ENCODE measurements around the gene SLC17A3. TPM values are rescaled to one million over a fixed set of nuclear protein-coding genes. Genes with fewer than 3 reads are reported as not detected.

Gene SLC17A3
- total RNA-seq, 1 experiment from 2014 or later, result not detected

DNA sequence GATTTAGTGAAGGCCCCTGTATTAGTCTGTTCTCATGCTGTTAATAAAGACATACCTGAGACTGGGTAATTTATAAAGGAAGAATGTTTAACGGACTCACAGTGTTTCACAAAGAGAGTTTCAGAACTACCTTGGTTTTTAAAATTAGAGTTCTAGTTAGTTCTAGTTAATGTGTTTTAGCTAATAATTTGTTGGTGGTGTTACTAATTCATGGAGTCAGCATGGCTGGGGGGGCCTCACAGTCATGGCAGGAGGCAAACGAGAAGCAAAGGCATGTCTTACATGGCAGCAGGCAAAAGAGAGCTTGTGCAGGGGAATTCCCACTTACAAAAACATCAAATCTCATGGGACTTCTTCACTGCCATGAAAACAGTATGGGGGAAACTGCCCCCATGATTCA lies 12.0 kb upstream of the SLC17A3 start:
- intact Hi-C loops (cut with micrococcal nuclease; ENCODE audit: unreplicated experiment), result no loop called here
- ChIA-PET POLR2A (no interaction called here), CTCF (no interaction called here)
- H3K27ac ChIP-seq (ENCODE audit: low read length), result no peak overlapping the region
- H3K4me3 ChIP-seq (ENCODE audit: low read depth in 2 of 2, low read length in 2 of 2), result no peak overlapping the region
- H3K27me3 ChIP-seq (ENCODE audit: control insufficient read depth, insufficient read depth, low read length), result peaks cover 3% of the 10 kb centered on the region; the same call in 1 of the 2 replicates
- in situ Hi-C loops (cut with HindIII; ENCODE audit: low pct_unique_long_range_greater_than_20kb, low sequenced_read_pairs), result no loop called here
- no TSS peak for BruUV-seq (replicated peaks)
- TF ChIP-seq SIN3A (IDR thresholded peaks at IDR 0.05; ENCODE audit: borderline replicate concordance, insufficient read depth, low read depth, low read length) (no peak), TCF7L2 (IDR thresholded peaks at IDR 0.05; ENCODE audit: low read depth, low read length) (no peak), POLR2AphosphoS5 (IDR thresholded peaks at IDR 0.05; ENCODE audit: low read depth, low read length) (no peak)
- TF ChIP-seq, protein P1, sequence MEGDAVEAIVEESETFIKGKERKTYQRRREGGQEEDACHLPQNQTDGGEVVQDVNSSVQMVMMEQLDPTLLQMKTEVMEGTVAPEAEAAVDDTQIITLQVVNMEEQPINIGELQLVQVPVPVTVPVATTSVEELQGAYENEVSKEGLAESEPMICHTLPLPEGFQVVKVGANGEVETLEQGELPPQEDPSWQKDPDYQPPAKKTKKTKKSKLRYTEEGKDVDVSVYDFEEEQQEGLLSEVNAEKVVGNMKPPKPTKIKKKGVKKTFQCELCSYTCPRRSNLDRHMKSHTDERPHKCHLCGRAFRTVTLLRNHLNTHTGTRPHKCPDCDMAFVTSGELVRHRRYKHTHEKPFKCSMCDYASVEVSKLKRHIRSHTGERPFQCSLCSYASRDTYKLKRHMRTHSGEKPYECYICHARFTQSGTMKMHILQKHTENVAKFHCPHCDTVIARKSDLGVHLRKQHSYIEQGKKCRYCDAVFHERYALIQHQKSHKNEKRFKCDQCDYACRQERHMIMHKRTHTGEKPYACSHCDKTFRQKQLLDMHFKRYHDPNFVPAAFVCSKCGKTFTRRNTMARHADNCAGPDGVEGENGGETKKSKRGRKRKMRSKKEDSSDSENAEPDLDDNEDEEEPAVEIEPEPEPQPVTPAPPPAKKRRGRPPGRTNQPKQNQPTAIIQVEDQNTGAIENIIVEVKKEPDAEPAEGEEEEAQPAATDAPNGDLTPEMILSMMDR (IDR thresholded peaks at IDR 0.05), result no peak
- TF ChIP-seq, protein P2, sequence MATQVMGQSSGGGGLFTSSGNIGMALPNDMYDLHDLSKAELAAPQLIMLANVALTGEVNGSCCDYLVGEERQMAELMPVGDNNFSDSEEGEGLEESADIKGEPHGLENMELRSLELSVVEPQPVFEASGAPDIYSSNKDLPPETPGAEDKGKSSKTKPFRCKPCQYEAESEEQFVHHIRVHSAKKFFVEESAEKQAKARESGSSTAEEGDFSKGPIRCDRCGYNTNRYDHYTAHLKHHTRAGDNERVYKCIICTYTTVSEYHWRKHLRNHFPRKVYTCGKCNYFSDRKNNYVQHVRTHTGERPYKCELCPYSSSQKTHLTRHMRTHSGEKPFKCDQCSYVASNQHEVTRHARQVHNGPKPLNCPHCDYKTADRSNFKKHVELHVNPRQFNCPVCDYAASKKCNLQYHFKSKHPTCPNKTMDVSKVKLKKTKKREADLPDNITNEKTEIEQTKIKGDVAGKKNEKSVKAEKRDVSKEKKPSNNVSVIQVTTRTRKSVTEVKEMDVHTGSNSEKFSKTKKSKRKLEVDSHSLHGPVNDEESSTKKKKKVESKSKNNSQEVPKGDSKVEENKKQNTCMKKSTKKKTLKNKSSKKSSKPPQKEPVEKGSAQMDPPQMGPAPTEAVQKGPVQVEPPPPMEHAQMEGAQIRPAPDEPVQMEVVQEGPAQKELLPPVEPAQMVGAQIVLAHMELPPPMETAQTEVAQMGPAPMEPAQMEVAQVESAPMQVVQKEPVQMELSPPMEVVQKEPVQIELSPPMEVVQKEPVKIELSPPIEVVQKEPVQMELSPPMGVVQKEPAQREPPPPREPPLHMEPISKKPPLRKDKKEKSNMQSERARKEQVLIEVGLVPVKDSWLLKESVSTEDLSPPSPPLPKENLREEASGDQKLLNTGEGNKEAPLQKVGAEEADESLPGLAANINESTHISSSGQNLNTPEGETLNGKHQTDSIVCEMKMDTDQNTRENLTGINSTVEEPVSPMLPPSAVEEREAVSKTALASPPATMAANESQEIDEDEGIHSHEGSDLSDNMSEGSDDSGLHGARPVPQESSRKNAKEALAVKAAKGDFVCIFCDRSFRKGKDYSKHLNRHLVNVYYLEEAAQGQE (IDR thresholded peaks at IDR 0.05; ENCODE audit: insufficient read depth in 1 of 2, low read depth in 2 of 2, low read length in 1 of 2), result no peak
- ATAC-seq (no peak), DNase-seq (ENCODE audit: low read depth, low spot score) (no peak)
- no peaks in the 10 kb centered on the region for H3K4me1 ChIP-seq (ENCODE audit: control insufficient read depth, insufficient read depth, low read length)
- H3K9me3 ChIP-seq (ENCODE audit: control insufficient read depth, insufficient read depth, low read depth, low read length), result no peaks in the 10 kb centered on the region
- no peaks in the 10 kb centered on the region for H3K36me3 ChIP-seq (ENCODE audit: control insufficient read depth, insufficient read depth, low read length)

DNA sequence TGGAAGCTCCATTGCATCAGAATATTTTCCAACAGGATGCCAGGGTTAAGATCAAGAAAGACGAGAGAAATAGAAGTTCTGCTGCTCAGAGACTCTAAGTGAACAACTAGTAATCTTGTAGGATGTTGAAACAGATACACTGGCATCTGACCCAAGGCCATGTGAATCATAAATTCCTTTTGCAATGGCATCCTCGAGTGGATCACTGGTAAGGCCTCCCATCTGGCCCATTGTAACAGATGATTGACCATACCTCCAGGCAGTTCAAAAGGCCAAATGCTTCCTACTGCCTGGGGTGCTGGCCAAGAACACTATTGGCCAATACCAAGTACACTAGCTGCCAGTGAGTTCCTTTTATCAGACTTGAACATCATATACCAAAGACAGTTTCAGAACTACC lies 9.9 kb upstream of the SLC17A3 start:
- CTCF ChIA-PET, result no interaction called here
- Histone ChIP-seq H3K9me3 (ENCODE audit: control insufficient read depth, insufficient read depth, low read depth, low read length) (no peaks in the 10 kb centered on the region), H3K27me3 (ENCODE audit: control insufficient read depth, insufficient read depth, low read length) (no peaks in the 10 kb centered on the region), H3K36me3 (ENCODE audit: control insufficient read depth, insufficient read depth, low read length) (no peaks in the 10 kb centered on the region), H3K4me3 (ENCODE audit: low read depth in 2 of 2, low read length in 2 of 2) (no peak overlapping the region), H3K27ac (ENCODE audit: low read length) (no peak overlapping the region), H3K4me1 (ENCODE audit: control insufficient read depth, insufficient read depth, low read length) (no peaks in the 10 kb centered on the region)
- DNase-seq (ENCODE audit: low read depth, low spot score), result no peak
- TF ChIP-seq SIN3A (IDR thresholded peaks at IDR 0.05; ENCODE audit: borderline replicate concordance, insufficient read depth, low read depth, low read length) (no peak), POLR2AphosphoS5 (IDR thresholded peaks at IDR 0.05; ENCODE audit: low read depth, low read length) (no peak), TCF7L2 (IDR thresholded peaks at IDR 0.05; ENCODE audit: low read depth, low read length) (no peak)
- TF ChIP-seq, protein P2 (IDR thresholded peaks at IDR 0.05; ENCODE audit: insufficient read depth in 1 of 2, low read depth in 2 of 2, low read length in 1 of 2), result no peak
- TF ChIP-seq, protein P1 (IDR thresholded peaks at IDR 0.05), result no peak
- in situ Hi-C loops (cut with HindIII; ENCODE audit: low pct_unique_long_range_greater_than_20kb, low sequenced_read_pairs) (no loop called here), intact Hi-C loops (cut with micrococcal nuclease; ENCODE audit: unreplicated experiment) (no loop called here)
- no peak for ATAC-seq
- no TSS peak for BruUV-seq (replicated peaks)
- POLR2A ChIA-PET, result no interaction called here
